NCI-H2081 (cell line): ENCODE measurements around the gene PITPNC1.
A peak's percentile ranks its signal among the peaks of the same experiment; 100 is the strongest.
"Not testable (repeated sequence)": the region's sequence is repeated elsewhere in the genome, so short reads cannot be mapped to it uniquely, and the experiment has no call there.

Source experiments
- DNase-seq, 2 experiments: peaks; one replicate each; lab custom pipeline; 2025; lab: John Stamatoyannopoulos, UW

Gene PITPNC1

DNA sequence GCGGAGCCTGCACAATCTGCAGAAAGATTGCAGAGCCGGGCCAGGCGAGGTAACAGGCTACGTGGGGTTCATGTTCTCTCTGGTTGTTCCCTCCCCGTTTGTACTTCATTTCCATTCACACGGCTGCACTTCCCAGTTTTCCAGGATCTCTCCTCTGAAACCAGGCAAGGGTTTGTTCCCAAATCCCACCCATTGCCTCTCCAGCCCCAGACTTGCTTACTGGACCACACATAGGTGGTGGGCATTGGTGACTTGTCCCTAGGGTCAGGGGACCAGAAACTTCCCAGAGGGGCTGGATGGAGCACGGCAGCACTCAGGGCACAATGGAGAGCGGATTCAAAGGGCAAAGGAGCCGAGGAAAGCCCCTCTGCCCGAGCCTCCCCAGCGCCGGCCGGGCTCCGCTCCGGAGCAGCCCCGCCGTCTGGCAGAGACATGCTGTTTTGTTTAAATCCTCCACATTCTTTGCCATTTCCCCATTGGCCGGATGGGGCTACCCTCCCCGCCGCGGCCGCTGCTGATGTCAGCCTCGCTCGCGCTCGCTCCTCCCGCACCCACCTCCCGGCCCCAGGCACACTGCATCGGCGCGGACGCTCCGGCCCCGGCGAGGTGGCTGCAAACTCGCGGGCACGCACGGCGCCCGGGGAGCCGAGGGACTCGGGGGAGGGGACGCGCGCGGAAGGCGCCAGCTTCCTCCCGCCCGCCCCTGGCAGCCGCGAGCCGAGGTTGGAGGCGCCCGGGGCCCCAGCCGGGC lies at the start of gene PITPNC1:
Gene PITPNC1 (plus strand): TSS at position 545 of the 751 bp plus-strand sequence.
- DNase-seq = peak; percentile 85 to 91

DNA sequence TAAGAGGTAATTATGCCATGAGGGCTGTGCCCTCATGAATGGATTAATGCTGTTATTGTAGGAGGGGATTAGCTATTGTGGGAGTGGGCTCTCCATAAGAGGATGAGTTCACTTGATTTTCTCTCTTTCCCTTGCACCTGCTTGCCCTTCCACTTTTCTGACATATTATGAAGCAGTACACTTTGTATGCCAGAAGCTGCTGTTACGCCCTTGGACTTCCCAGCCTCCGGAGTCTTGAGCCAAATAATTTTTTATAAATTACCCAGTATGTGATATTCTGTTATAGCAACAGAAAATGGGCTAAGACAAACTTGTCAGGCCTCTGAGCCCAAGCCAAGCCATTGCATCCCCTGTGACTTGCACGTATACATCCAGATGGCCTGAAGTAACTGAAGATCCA lies 49.1 kb upstream of the PITPNC1 start:
- DNase-seq = no peak

GRCh38 chr17:67331381-67332161 lies 45.5 kb upstream of the PITPNC1 start:
- not testable (repeated sequence) for DNase-seq

DNA sequence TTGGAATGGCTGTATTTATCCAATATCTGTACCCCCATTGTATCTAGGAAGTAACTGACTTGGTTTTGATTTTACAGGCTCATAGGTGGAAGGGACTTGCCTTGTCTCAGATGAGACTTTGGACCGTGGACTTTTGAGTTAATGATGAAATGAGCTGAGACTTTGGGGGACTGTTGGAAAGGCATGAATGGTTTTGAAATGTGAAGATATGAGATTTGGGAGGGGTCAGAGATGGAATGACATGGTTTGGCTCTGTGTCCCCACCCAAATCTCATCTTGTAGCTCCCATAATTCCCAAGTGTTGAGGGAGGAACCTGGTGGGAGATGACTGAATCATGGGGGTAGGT lies 44.9 kb upstream of the PITPNC1 start:
- DNase-seq = not testable (repeated sequence)

- DNase-seq = no peak
These were observed 41.7 kb upstream of the PITPNC1 start for GRCh38 chr17:67335245-67335835.

- DNase-seq = no peak
These were observed 40.2 kb upstream of the PITPNC1 start for GRCh38 chr17:67336859-67337258.

DNA sequence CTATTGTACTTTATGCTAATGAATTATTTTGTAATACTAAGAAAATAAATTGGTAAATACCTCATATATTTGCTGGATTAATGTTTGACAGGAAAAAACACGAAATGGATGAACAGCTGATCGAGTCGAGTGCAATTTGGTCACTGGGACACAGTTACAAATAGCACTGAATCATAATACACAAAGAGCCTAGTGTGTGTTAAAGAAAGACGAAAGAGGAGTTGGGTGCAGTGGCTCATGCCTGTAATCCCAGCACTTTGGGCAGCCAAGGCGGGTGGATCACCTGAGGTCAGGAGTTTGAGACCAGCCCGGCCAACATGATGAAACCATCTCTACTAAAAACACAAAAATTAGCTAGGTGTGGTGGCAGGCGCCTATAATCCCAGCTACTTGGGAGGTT lies 38.7 kb upstream of the PITPNC1 start:
- not testable (repeated sequence) for DNase-seq

- no peak for DNase-seq
These were observed 33.8 kb upstream of the PITPNC1 start for GRCh38 chr17:67343237-67343636.

DNA sequence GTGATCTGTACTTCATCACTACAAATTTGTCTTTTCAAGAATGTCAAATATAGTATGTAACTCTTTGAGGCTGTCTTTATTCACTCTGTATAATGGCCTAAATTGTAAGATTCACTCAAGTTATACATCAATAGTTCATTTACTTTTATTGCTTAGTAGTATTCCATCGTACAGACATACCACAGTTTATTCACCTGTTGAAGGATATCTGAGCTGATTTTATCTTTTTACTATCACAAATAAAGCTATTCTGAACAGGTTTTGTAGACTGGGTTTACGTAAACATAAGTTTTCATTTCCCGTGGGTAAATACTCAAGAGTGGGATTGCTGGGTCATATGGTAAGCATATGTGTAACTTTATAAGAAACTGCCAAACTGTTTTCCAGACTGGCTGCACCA lies 29.3 kb upstream of the PITPNC1 start:
- DNase-seq = no peak

- DNase-seq = no peak
These were observed 27.7 kb upstream of the PITPNC1 start for GRCh38 chr17:67349420-67349819.

- no peak for DNase-seq
These were observed 23.9 kb upstream of the PITPNC1 start for GRCh38 chr17:67353161-67353560.

GRCh38 chr17:67353929-67354574 lies 23.0 kb upstream of the PITPNC1 start:
- DNase-seq = no peak

- DNase-seq = no peak
These were observed 18.5 kb upstream of the PITPNC1 start for GRCh38 chr17:67358612-67359011.

DNA sequence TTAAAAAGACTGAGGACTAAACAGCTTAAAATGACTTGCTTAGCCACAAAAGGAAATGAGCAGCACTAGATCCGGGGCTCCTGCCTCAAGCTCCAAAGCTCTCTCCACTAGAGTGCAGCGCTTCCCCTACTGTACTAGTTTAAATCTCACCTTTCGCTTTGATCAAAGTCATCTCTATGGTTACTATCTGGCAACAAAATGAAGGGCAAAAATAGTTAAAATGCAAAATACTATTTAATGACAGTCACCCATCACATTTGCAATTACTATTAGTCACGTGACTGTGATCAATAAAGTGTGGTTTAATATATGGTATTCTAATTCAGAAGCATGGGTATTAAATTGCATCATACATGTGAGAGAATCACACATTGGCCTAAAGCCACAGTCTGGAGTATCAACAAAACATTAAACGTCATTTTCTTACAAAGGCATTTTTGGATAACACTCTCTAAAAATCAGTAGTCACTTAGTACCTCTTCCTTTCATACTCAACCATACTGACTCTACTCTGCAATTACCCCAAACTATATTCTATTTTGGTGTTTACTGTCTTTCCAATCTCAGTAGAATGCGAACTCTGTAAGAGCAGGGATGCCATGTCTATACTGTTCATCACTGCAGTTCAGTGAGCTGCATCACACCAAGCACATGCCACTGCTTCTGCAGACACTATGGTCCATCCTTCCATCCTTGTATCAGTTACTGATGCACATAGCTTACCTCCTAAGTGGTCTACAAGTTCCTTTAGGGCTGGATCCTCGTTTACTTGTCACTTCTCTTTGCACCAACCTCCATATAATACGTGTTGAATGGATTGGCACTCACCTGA lies 16.9 kb upstream of the PITPNC1 start:
- peak; percentile 15 to 42 for DNase-seq

GRCh38 chr17:67360880-67361279 lies 16.2 kb upstream of the PITPNC1 start:
- DNase-seq = no peak

DNA sequence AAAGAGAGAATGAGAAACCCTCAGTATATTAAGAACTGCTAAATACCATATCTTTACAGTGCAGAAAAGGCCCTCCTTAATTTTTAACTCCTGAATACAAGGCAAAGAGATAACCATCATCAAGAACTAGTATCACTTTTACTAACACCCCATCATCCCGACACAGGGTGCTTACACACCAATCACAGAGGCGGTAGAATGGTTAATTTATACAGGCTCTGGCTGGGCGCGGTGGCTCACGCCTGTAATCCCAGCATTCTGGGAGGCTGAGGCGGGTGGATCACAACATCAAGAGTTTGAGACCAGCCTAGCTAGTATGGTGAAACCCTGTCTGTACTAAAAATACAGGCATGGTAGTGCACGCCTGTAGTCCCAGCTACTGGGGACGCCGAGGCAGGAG lies 14.9 kb upstream of the PITPNC1 start:
- DNase-seq = no peak

DNA sequence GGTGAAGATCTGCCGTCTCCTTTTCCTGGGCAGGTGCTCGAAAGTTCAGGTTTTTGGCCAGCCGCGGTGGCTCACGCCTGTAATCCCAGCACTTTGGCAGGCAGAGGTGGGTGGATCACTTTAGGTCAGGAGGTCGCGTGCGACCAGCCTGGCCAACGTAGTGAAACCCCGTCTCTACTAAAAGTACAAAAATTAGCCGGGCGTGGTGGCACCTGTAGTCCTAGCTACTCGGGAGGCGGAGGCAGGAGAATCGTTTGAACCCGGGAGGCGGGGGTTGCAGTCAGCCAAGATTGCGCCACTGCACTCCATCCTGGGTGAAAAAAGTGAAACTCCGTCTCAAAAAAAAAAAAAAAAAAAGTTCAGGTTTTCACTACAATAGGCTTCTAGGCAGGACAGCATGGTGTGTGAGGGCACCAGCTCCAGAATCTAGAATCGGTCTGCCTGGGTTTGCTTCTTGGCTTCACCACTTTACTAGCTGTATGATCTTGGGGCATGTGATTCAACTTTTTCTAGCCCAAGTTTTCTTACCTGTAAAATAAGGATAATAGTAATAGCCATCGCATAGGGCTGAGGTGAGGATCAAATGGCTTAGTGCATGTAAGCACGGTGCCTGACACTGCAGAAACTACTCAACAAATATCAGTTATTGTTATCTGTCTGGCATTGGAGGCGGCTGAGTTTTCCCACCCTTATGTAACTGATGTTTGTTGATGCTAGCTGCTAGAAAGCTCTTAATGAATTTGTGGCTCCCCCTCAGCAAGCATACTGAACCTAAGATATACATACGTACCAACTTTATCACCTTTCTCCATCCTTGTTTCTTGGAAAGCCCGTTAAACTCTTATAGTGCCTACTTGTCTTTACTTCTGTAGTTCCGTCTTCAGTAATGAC lies 12.0 kb upstream of the PITPNC1 start:
- DNase-seq = no peak

DNA sequence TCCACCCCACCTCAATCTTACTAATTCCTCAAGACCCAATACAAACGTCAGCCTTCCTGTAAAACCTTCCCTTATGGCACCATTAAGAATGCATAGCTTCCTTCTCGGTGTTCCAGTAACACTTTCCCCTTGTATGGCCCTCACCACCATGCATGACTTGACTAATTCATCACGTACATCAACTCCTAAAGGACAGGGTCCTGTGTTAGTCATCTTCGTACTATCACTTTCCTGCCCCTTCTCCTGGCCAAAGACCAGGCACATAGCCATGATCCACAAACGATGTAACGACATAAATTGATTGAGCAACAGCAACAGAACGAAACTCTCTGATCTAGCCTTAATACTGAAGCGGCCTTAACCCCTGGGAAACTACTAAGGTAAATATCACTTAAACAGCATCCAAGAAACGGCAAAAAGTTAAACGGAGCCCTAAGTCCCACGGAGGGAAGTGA lies 11.3 kb upstream of the PITPNC1 start:
- DNase-seq = no peak

DNA sequence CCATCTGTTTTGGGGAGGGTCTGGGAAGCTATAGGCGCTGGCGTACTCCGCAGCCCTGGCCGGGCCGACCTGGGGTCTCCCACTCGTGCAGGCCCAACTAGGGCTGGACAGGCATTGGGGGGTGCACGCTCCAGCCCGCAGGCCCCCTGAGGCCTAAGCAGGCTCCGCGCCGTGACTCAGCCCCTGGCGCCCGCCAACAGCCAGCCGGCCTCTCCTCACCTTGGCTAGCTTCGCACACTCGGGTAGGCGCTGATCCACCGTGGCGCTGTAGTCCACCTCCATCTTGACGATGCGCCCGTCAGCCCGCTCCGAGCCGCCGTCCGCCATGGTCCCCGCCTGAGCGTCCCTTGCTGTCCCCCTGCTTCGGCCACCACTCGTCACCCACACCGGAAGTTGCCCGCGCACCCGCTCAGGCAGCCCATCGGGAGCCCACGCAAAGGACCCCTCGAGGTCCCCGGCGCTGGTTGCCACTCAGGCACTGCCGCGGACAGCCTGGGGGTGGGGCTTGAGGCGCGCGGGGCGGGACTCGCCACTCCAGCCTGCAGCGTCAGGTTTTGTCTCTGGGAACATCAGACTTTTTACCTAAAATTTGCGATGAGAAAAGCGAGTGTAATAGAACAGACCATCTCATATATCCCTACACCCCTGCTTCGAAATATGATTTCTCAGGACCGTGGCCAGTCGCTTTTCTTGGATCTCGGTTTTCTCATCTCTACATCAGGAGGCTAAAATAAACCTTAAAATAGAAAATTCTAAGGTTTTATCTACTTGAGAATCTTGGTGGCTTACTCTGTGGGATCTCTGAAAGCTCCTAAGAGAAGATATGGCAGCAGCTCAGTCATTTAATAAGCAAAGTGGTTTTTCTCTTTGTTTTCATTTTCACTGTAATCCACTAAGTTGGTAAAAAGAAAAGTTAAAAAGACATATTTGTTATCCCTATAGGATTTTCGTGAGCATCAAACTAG lies 10.6 kb upstream of the PITPNC1 start, which contains the start of gene PSMD12:
Gene PSMD12 (minus strand): TSS at position 385 of the 965 bp plus-strand sequence. CDS start 58 bp downstream, at position 327.
- DNase-seq = peak; percentile 94 to 95
